HG02763 (cell line): ENCODE measurements around the gene CA6.
"Not testable (repeated sequence)": the region's sequence is repeated elsewhere in the genome, so short reads cannot be mapped to it uniquely, and the experiment has no call there.

Experiments used
- ATAC-seq: cut with Tn5 transposase; IDR thresholded peaks from one replicate; pipeline ENCODE4 v1.9.1; 2021; ENCODE audit warnings: mild to moderate bottlenecking, moderate library complexity; ENCODE audit not compliant: unreplicated experiment

Gene CA6

GRCh38 chr1:8968902-8969301 lies 23.2 kb downstream of the CA6 start:
- not testable (repeated sequence) for ATAC-seq

- ATAC-seq = no peak
These were observed 24.3 kb downstream of the CA6 start for GRCh38 chr1:8969937-8970336.

- no peak for ATAC-seq
These were observed 25.2 kb downstream of the CA6 start for GRCh38 chr1:8970870-8971337.

GRCh38 chr1:8974551-8974950 lies 28.9 kb downstream of the CA6 start:
- ATAC-seq = no peak

GRCh38 chr1:8976338-8976737 lies 30.7 kb downstream of the CA6 start:
- no peak for ATAC-seq

GRCh38 chr1:8976896-8977450 lies 31.3 kb downstream of the CA6 start:
- ATAC-seq = no peak

GRCh38 chr1:8980656-8981055 lies 35.0 kb downstream of the CA6 start:
- no peak for ATAC-seq

- no peak for ATAC-seq
These were observed 35.5 kb downstream of the CA6 start for GRCh38 chr1:8981169-8981568.

GRCh38 chr1:8984203-8984602 lies 38.5 kb downstream of the CA6 start:
- ATAC-seq = no peak

- ATAC-seq = no peak
These were observed 39.3 kb downstream of the CA6 start for GRCh38 chr1:8984990-8985389.

GRCh38 chr1:8985915-8986813 lies 40.5 kb downstream of the CA6 start:
- no peak for ATAC-seq

- ATAC-seq = no peak
These were observed 41.1 kb downstream of the CA6 start for GRCh38 chr1:8986814-8987190.

- no peak for ATAC-seq
These were observed 42.4 kb downstream of the CA6 start for GRCh38 chr1:8987881-8988617.

GRCh38 chr1:8988618-8988967 lies 42.9 kb downstream of the CA6 start:
- ATAC-seq = no peak

- ATAC-seq = no peak
These were observed 43.4 kb downstream of the CA6 start for GRCh38 chr1:8989061-8989460.

GRCh38 chr1:8989821-8990220 lies 44.2 kb downstream of the CA6 start:
- no peak for ATAC-seq

GRCh38 chr1:8992936-8993687 lies 47.4 kb downstream of the CA6 start:
- ATAC-seq = no peak

- ATAC-seq = not testable (repeated sequence)
These were observed 48.5 kb downstream of the CA6 start for GRCh38 chr1:8993962-8994675.

GRCh38 chr1:9001534-9002214 lies 56.0 kb downstream of the CA6 start:
- not testable (repeated sequence) for ATAC-seq

GRCh38 chr1:9002215-9002560 lies 56.5 kb downstream of the CA6 start:
- not testable (repeated sequence) for ATAC-seq
